IMR-90 (cell line): Measurements from ENCODE around the gene ZNF35. TPM values are rescaled to one million over a fixed set of nuclear protein-coding genes. Genes with fewer than 3 reads are reported as not detected.

ENCODE experiments used
- ATAC-seq: fragments of 200-7000 bp; cut with Tn5 transposase; 2 replicates; pipeline ENCODE4 v1.9.1; 2020; ENCODE audit warnings: low read depth, mild to moderate bottlenecking, moderate library complexity
- BruUV-seq: library from RNA; stranded (reverse); fragments of 400-500 nt; replicated peaks from 2 replicates; lab custom pipeline; 2021; lab: Mats Ljungman, UMichigan
- CTCF ChIA-PET: fragments of 300-600 bp; formaldehyde crosslinking; extraction: SDS; loops from one replicate; lab custom pipeline; 2021; ENCODE audit warnings: antibody characterized with exemption; lab: Yijun Ruan, JAX
- POLR2A ChIA-PET: fragments of 300-600 bp; sonication (Branson Sonifier 250); formaldehyde crosslinking; loops from one replicate; lab custom pipeline; 2022; ENCODE audit warnings: antibody characterized with exemption; ENCODE audit not compliant: unreplicated experiment; lab: Charles Lee
- DNase-seq: peaks from one replicate; pipeline ENCODE4 v3.0.0; 2013
- H2AFZ ChIP-seq: replicated peaks from 2 replicates; pipeline ENCODE3; 2013; ENCODE audit warnings: low read length, mild to moderate bottlenecking; ENCODE audit not compliant: poor library complexity
- H2AK5ac ChIP-seq: 2 replicates; pipeline ENCODE4 v1.6.1; 2013; ENCODE audit warnings: low read depth, low read length, inconsistent platforms
- H2AK9ac ChIP-seq: replicated peaks from 2 replicates; pipeline ENCODE3; 2013; ENCODE audit warnings: mild to moderate bottlenecking, low read depth, low read length, moderate library complexity; ENCODE audit not compliant: poor library complexity
- H2BK120ac ChIP-seq: 2 replicates; pipeline ENCODE4 v1.6.1; 2013; ENCODE audit warnings: low read depth, low read length, inconsistent platforms
- H2BK15ac ChIP-seq: 3 replicates; pipeline ENCODE4 v1.6.1; 2013; ENCODE audit warnings: low read depth, low read length, inconsistent platforms
- H2BK20ac ChIP-seq: 2 replicates; pipeline ENCODE4 v1.6.1; 2013; ENCODE audit warnings: low read depth, mild to moderate bottlenecking, inconsistent platforms, low read length, moderate library complexity
- H2BK5ac ChIP-seq: 2 replicates; pipeline ENCODE4 v1.6.1; 2013; ENCODE audit warnings: mild to moderate bottlenecking, low read depth, low read length, inconsistent platforms; ENCODE audit not compliant: poor library complexity, severe bottlenecking
- H3K14ac ChIP-seq: replicated peaks from 2 replicates; pipeline ENCODE4 v1.6.1; 2013; ENCODE audit warnings: low read depth, low read length, inconsistent platforms
- H3K18ac ChIP-seq: 2 replicates; pipeline ENCODE4 v1.6.1; 2013; ENCODE audit warnings: low read depth, low read length, control low read depth
- H3K23ac ChIP-seq: 2 replicates; pipeline ENCODE4 v1.6.1; 2013; ENCODE audit warnings: low read depth, low read length, inconsistent platforms
- H3K27ac ChIP-seq: 2 replicates; pipeline ENCODE4 v1.5.1; 2013; ENCODE audit warnings: mild to moderate bottlenecking, control low read depth, low read length; ENCODE audit not compliant: insufficient read depth
- H3K27me3 ChIP-seq: 2 replicates; pipeline ENCODE4 v1.6.1; 2013; ENCODE audit warnings: low read length; ENCODE audit not compliant: control insufficient read depth, insufficient read depth
- H3K36me3 ChIP-seq: 2 replicates; pipeline ENCODE4 v1.6.1; 2013; ENCODE audit warnings: low read length, mixed read lengths; ENCODE audit not compliant: control insufficient read depth, insufficient read depth
- H3K4ac ChIP-seq: 2 replicates; pipeline ENCODE4 v1.6.1; 2013; ENCODE audit warnings: low read depth, low read length, inconsistent platforms
- H3K4me1 ChIP-seq: 2 replicates; pipeline ENCODE4 v1.6.1; 2013; ENCODE audit warnings: low read length, mixed read lengths; ENCODE audit not compliant: control insufficient read depth, insufficient read depth
- H3K4me2 ChIP-seq: 2 replicates; pipeline ENCODE4 v1.6.1; 2013; ENCODE audit warnings: low read depth, mild to moderate bottlenecking, control low read depth, low read length, moderate library complexity
- H3K4me3 ChIP-seq: 2 replicates; pipeline ENCODE4 v1.5.1; 2013; ENCODE audit warnings: low read depth, mild to moderate bottlenecking, control low read depth, low read length, moderate library complexity; ENCODE audit not compliant: insufficient read depth
- H3K56ac ChIP-seq: 2 replicates; pipeline ENCODE4 v1.6.1; 2013; ENCODE audit warnings: low read length, inconsistent platforms; ENCODE audit not compliant: insufficient read depth; ENCODE audit errors: extremely low read depth
- H3K79me1 ChIP-seq, 2 experiments: 2 replicates each; pipeline ENCODE4 v1.6.1; 2013; ENCODE audit warnings: low read length in 2 of 2, inconsistent platforms in 1 of 2, low read depth in 1 of 2
- H3K9ac ChIP-seq: 2 replicates; pipeline ENCODE4 v1.6.1; 2013; ENCODE audit warnings: low read depth, low read length, control low read depth
- H3K9me1 ChIP-seq: 2 replicates; pipeline ENCODE4 v1.6.1; 2013; ENCODE audit warnings: low read length, inconsistent platforms; ENCODE audit not compliant: insufficient read depth
- H3K9me3 ChIP-seq: 2 replicates; pipeline ENCODE4 v1.6.1; 2013; ENCODE audit warnings: low read length; ENCODE audit not compliant: control insufficient read depth, insufficient read depth
- H4K20me1 ChIP-seq: 2 replicates; pipeline ENCODE4 v1.6.1; 2013; ENCODE audit warnings: low read length, inconsistent platforms; ENCODE audit not compliant: insufficient read depth
- H4K5ac ChIP-seq: 2 replicates; pipeline ENCODE4 v1.6.1; 2013; ENCODE audit warnings: mild to moderate bottlenecking, low read depth, low read length, control low read depth
- H4K8ac ChIP-seq, 2 experiments: 2 replicates each; pipeline ENCODE4 v1.6.1; 2013; ENCODE audit warnings: low read depth in 2 of 2, low read length in 2 of 2, control low read depth in 1 of 2, inconsistent platforms in 1 of 2
- H4K91ac ChIP-seq: 2 replicates; pipeline ENCODE4 v1.6.1; 2013; ENCODE audit warnings: low read depth, low read length, inconsistent platforms; ENCODE audit not compliant: insufficient read depth
- BHLHE40 ChIP-seq: fragments of 150-350 bp; IDR thresholded peaks from 2 replicates; pipeline ENCODE4 v1.6.1; 2016; ENCODE audit warnings: mild to moderate bottlenecking, low read depth, low read length
- CEBPB ChIP-seq: IDR thresholded peaks from 2 replicates; pipeline ENCODE4 v1.6.1; 2012; ENCODE audit warnings: low read depth, low read length, improper control_type of control experiment
- CHD1 ChIP-seq: IDR thresholded peaks from 2 replicates; pipeline ENCODE4 v1.6.1; 2012; ENCODE audit warnings: low read depth, low read length, improper control_type of control experiment
- FOS ChIP-seq: fragments of 150-350 bp; IDR thresholded peaks from 2 replicates; pipeline ENCODE4 v1.6.1; 2016; ENCODE audit warnings: low read depth, low read length
- MAFK ChIP-seq: IDR thresholded peaks from 2 replicates; pipeline ENCODE4 v1.6.1; 2012; ENCODE audit warnings: low read depth, low read length, improper control_type of control experiment
- MAZ ChIP-seq: IDR thresholded peaks from 2 replicates; pipeline ENCODE4 v1.6.1; 2012; ENCODE audit warnings: low read depth, mild to moderate bottlenecking, low read length, improper control_type of control experiment, moderate library complexity, borderline replicate concordance
- NFE2L2 ChIP-seq: fragments of 150-350 bp; IDR thresholded peaks from 2 replicates; pipeline ENCODE4 v1.6.1; 2016; ENCODE audit warnings: low read depth, mild to moderate bottlenecking, low read length
- POLR2A ChIP-seq: IDR thresholded peaks from 2 replicates; pipeline ENCODE4 v1.6.1; 2012; ENCODE audit warnings: mild to moderate bottlenecking, low read depth, low read length
- RAD21 ChIP-seq: IDR thresholded peaks from 2 replicates; pipeline ENCODE4 v1.6.1; 2012; ENCODE audit warnings: low read length, improper control_type of control experiment
- RCOR1 ChIP-seq: IDR thresholded peaks from 2 replicates; pipeline ENCODE4 v1.6.1; 2012; ENCODE audit warnings: mild to moderate bottlenecking, low read length, improper control_type of control experiment; ENCODE audit not compliant: insufficient replicate concordance
- RFX5 ChIP-seq: IDR thresholded peaks from 2 replicates; pipeline ENCODE4 v1.8.0; 2012; ENCODE audit warnings: low read depth, mild to moderate bottlenecking, low read length, moderate library complexity
- SMC3 ChIP-seq: fragments of 150-350 bp; IDR thresholded peaks from 2 replicates; pipeline ENCODE4 v1.6.1; 2016; ENCODE audit warnings: low read depth, mild to moderate bottlenecking, antibody characterized with exemption, low read length, moderate library complexity
- WGBS, 2 experiments: methylation state at CpG; one replicate each; pipeline versions ENCODE4 v1.1.5 to v1.1.7; 2013; ENCODE audit warnings: missing lambda C conversion rate in 2 of 2; ENCODE audit not compliant: insufficient read length in 1 of 2; ENCODE audit errors: extremely low coverage in 2 of 2; 5-methylcytosine and 5-hydroxymethylcytosine counted together
- dilution Hi-C: fragments of 300-500 bp; cut with HindIII; formaldehyde crosslinking; loops from one replicate; pipeline ENCODE4 v1.14.3; 2018; ENCODE audit warnings: low sequenced_read_pairs; ENCODE audit not compliant: unreplicated experiment
- in situ Hi-C: fragments of 300-500 bp; cut with MboI; formaldehyde crosslinking; loops from 3 replicates; pipeline ENCODE4 v1.14.3; 2019; ENCODE audit warnings: low sequenced_read_pairs, inconsistent platforms, mixed read lengths
- intact Hi-C: fragments of 100-400 bp; cut with micrococcal nuclease; formaldehyde crosslinking; loops from 2 replicates; pipeline ENCODE4 v1.10.0; 2022
- polyA plus RNA-seq, 3 experiments: library from polyadenylated mRNA; depleted of rRNA; stranded (reverse); fragments of >200 nt; gene quantifications; 2 replicates each; pipeline ENCODE4 v1.2.3, GENCODE V29; 2012; ENCODE audit warnings: low replicate concordance in 1 of 3
- total RNA-seq: library from RNA; depleted of rRNA; stranded (reverse); fragments of >200 nt; gene quantifications from 2 replicates; pipeline ENCODE4 v1.2.3, GENCODE V29; 2012
- TF ChIP-seq, protein P1 (sequence below): fragments of 150-350 bp; IDR thresholded peaks from 2 replicates; pipeline ENCODE4 v1.6.1; 2016; ENCODE audit warnings: low read depth, mild to moderate bottlenecking, low read length, moderate library complexity, borderline replicate concordance
- TF ChIP-seq, protein P2 (sequence below): conservative IDR thresholded peaks from 2 replicates; pipeline ENCODE4 v1.5.1; 2012; ENCODE audit warnings: mild to moderate bottlenecking, low read depth, low read length, improper control_type of control experiment

The ZNF35 gene
- total and polyA plus RNA-seq, 2 of the 4 experiments (the other 2 are of a cell fraction): 3.8 to 19.5 TPM

DNA sequence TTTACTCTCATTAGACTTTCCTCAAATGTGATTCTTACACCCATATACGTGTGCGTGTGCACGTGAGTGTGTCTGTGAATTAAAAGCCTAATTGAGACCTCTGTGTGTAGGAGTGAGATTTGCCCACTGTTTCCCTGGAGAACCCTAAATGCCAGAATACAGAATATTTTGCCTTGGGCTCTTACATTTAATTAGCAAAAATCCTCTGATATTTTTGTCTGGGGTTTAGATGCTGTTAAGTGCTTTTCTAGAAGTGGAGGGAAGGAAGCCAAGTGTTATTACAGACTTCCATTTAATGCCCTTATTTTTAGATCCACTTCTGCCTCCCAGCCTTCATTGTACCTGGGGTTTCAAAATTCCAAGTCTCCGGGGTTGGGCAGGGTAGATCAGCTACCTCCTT, 17.8 kb downstream of the ZNF35 start:
- intact Hi-C loops: no loop called here
- Histone ChIP-seq H3K9me1 (no peaks in the 10 kb centered on the region), H2BK120ac (no peak overlapping the region), H4K5ac (no peak overlapping the region), H3K4me2 (no peak overlapping the region), H3K36me3 (peaks cover under 1% of the 10 kb centered on the region), H2BK15ac (no peak overlapping the region), H2BK5ac (no peak overlapping the region), H3K23ac (no peak overlapping the region), H3K4me3 (no peak overlapping the region), H4K8ac (no peak overlapping the region), H3K9ac (no peak overlapping the region), H2AK5ac (no peak overlapping the region), H2AK9ac (no peak overlapping the region), H3K14ac (no peak overlapping the region), H3K18ac (no peak overlapping the region), H2AFZ (no peak overlapping the region), H3K9me3 (no peaks in the 10 kb centered on the region), H3K4ac (no peak overlapping the region), H3K56ac (no peak overlapping the region), H3K79me1 (peaks cover under 1 to 5% of the 10 kb centered on the region in 2 experiments; a peak in 2 of 4 replicates), H2BK20ac (no peak overlapping the region), H3K27me3 (no peaks in the 10 kb centered on the region), H4K20me1 (no peaks in the 10 kb centered on the region), H4K91ac (no peak overlapping the region), H3K27ac (no peak overlapping the region), H3K4me1 (no peaks in the 10 kb centered on the region)
- ATAC-seq (no peak), DNase-seq (no peak)
- no TSS peak for BruUV-seq
- TF ChIP-seq CHD1 (no peak), BHLHE40 (no peak), NFE2L2 (no peak), CEBPB (no peak), RCOR1 (no peak), MAZ (no peak), RAD21 (no peak), POLR2A (no peak), SMC3 (no peak), MAFK (no peak), FOS (no peak), RFX5 (no peak)
- TF ChIP-seq, protein P1, sequence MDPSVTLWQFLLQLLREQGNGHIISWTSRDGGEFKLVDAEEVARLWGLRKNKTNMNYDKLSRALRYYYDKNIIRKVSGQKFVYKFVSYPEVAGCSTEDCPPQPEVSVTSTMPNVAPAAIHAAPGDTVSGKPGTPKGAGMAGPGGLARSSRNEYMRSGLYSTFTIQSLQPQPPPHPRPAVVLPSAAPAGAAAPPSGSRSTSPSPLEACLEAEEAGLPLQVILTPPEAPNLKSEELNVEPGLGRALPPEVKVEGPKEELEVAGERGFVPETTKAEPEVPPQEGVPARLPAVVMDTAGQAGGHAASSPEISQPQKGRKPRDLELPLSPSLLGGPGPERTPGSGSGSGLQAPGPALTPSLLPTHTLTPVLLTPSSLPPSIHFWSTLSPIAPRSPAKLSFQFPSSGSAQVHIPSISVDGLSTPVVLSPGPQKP: no peak
- TF ChIP-seq, protein P2, sequence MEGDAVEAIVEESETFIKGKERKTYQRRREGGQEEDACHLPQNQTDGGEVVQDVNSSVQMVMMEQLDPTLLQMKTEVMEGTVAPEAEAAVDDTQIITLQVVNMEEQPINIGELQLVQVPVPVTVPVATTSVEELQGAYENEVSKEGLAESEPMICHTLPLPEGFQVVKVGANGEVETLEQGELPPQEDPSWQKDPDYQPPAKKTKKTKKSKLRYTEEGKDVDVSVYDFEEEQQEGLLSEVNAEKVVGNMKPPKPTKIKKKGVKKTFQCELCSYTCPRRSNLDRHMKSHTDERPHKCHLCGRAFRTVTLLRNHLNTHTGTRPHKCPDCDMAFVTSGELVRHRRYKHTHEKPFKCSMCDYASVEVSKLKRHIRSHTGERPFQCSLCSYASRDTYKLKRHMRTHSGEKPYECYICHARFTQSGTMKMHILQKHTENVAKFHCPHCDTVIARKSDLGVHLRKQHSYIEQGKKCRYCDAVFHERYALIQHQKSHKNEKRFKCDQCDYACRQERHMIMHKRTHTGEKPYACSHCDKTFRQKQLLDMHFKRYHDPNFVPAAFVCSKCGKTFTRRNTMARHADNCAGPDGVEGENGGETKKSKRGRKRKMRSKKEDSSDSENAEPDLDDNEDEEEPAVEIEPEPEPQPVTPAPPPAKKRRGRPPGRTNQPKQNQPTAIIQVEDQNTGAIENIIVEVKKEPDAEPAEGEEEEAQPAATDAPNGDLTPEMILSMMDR: no peak
- WGBS, 2 experiments: no CpG with 5 or more reads among the region's 4 CpGs
- ChIA-PET POLR2A (no interaction called here), CTCF (no interaction called here)
- dilution Hi-C loops: no loop called here
- in situ Hi-C loops: no loop called here
